Neural progenitor cell (in vitro differentiated cells): ENCODE results near the gene MACROD2. TPM values are rescaled to one million over a fixed set of nuclear protein-coding genes. Genes with fewer than 3 reads are reported as not detected.
A peak's percentile ranks its signal among the peaks of the same experiment; 100 is the strongest.

Experiments used
- DNase-seq: peaks from one replicate; pipeline ENCODE4 v3.0.0-alpha.2; 2016; ENCODE audit warnings: low spot score
- H2AFZ ChIP-seq: fragments of 200-600 bp; sonication (generic); replicated peaks from 2 replicates; pipeline ENCODE4 v1.6.1; 2016; ENCODE audit warnings: antibody characterized with exemption
- H3F3A ChIP-seq: fragments of 200-600 bp; sonication (generic); 2 replicates; pipeline ENCODE4 v1.6.1; 2016; ENCODE audit warnings: antibody characterized with exemption, low read depth
- H3K27ac ChIP-seq: fragments of 200-600 bp; sonication (generic); 2 replicates; pipeline ENCODE4 v1.5.1; 2016; ENCODE audit warnings: mild to moderate bottlenecking
- H3K27me3 ChIP-seq: fragments of 200-600 bp; sonication (generic); 2 replicates; pipeline ENCODE4 v1.6.1; 2016; ENCODE audit warnings: mild to moderate bottlenecking, moderate library complexity
- H3K36me3 ChIP-seq: fragments of 200-600 bp; sonication (generic); 2 replicates; pipeline ENCODE4 v1.5.1; 2016
- H3K4me1 ChIP-seq: fragments of 200-600 bp; sonication (generic); 2 replicates; pipeline ENCODE4 v1.6.1; 2016; ENCODE audit warnings: mixed run types
- H3K4me2 ChIP-seq: fragments of 200-600 bp; sonication (generic); 2 replicates; pipeline ENCODE4 v1.6.1; 2016
- H3K4me3 ChIP-seq: fragments of 200-600 bp; sonication (generic); 2 replicates; pipeline ENCODE4 v1.5.1; 2016
- H3K79me2 ChIP-seq: fragments of 200-600 bp; sonication (generic); 2 replicates; pipeline ENCODE4 v1.6.1; 2016; ENCODE audit warnings: low read depth
- H3K9ac ChIP-seq: fragments of 200-600 bp; sonication (generic); 2 replicates; pipeline ENCODE4 v1.6.1; 2016
- H3K9me3 ChIP-seq: fragments of 200-600 bp; sonication (generic); 2 replicates; pipeline ENCODE4 v1.5.1; 2016; ENCODE audit warnings: low read depth
- H4K20me1 ChIP-seq: fragments of 200-600 bp; sonication (generic); 2 replicates; pipeline ENCODE4 v1.6.1; 2016; ENCODE audit warnings: low read depth
- H3K27ac Mint-ChIP-seq: 3 replicates; pipeline ENCODE4 v1.8.0; 2021; ENCODE audit warnings: mixed read lengths
- H3K27me3 Mint-ChIP-seq: 2 replicates; pipeline ENCODE4 v1.8.0; 2022; ENCODE audit warnings: low read depth, mild to moderate bottlenecking, inconsistent platforms, moderate library complexity, mixed read lengths; ENCODE audit not compliant: insufficient read depth
- H3K36me3 Mint-ChIP-seq: 3 replicates; pipeline ENCODE4 v1.8.0; 2021; ENCODE audit warnings: mixed read lengths
- H3K4me1 Mint-ChIP-seq: 3 replicates; pipeline ENCODE4 v1.8.0; 2021; ENCODE audit warnings: mixed read lengths
- H3K4me3 Mint-ChIP-seq: 3 replicates; pipeline ENCODE4 v1.8.0; 2021; ENCODE audit warnings: mild to moderate bottlenecking, moderate library complexity, mixed read lengths
- H3K9me3 Mint-ChIP-seq: 3 replicates; pipeline ENCODE4 v1.8.0; 2020; ENCODE audit warnings: mixed read lengths
- CTCF ChIP-seq: fragments of 200-600 bp; sonication (generic); IDR thresholded peaks from 2 replicates; pipeline ENCODE4 v1.5.1; 2017; ENCODE audit warnings: antibody characterized with exemption, mild to moderate bottlenecking
- EZH2 ChIP-seq: fragments of 200-600 bp; sonication (generic); IDR thresholded peaks from 2 replicates; pipeline ENCODE4 v1.6.1; 2017; ENCODE audit warnings: antibody characterized with exemption, mild to moderate bottlenecking, moderate library complexity
- EZH2phosphoT487 ChIP-seq: fragments of 200-600 bp; sonication (generic); IDR thresholded peaks from 2 replicates; pipeline ENCODE4 v1.6.1; 2017; ENCODE audit warnings: antibody characterized with exemption
- total RNA-seq: library from RNA; depleted of rRNA; stranded (reverse); fragments of >200 nt; gene quantifications from 2 replicates; pipeline ENCODE4 v1.2.3, GENCODE V29; 2015; ENCODE audit warnings: low replicate concordance

The MACROD2 gene
- total RNA-seq, 1 donor from 2014 or later = 11.9 TPM

- H3K27me3 Mint-ChIP-seq = peaks cover 4% of the 10 kb centered on the region
- H3F3A ChIP-seq = no peaks in the 10 kb centered on the region
Measured at GRCh38 chr20:14937846-14938245, 942.5 kb downstream of the MACROD2 start.

GRCh38 chr20:14947536-14947935 is 952.2 kb downstream of the MACROD2 start:
- no peak overlapping the region for H3K4me3 ChIP-seq
- H2AFZ ChIP-seq = peak overlapping the region; percentile 40
- Mint-ChIP-seq H3K4me1 (peaks cover 21% of the 10 kb centered on the region), H3K9me3 (no peaks in the 10 kb centered on the region), H3K27ac (no peak overlapping the region), H3K36me3 (no peaks in the 10 kb centered on the region), H3K4me3 (no peak overlapping the region), H3K27me3 (no peaks in the 10 kb centered on the region)
- no peaks in the 10 kb centered on the region for H3K36me3 ChIP-seq
- H3K79me2 ChIP-seq = no peaks in the 10 kb centered on the region
- no peaks in the 10 kb centered on the region for H3K27me3 ChIP-seq
- H3F3A ChIP-seq = peaks cover 6% of the 10 kb centered on the region
- DNase-seq = no peak
- no peak overlapping the region for H3K4me2 ChIP-seq
- H3K4me1 ChIP-seq = peaks cover 8% of the 10 kb centered on the region
- TF ChIP-seq EZH2phosphoT487 (no peak), EZH2 (no peak), CTCF (no peak)
- H3K9ac ChIP-seq = no peak overlapping the region
- no peaks in the 10 kb centered on the region for H3K9me3 ChIP-seq
- H4K20me1 ChIP-seq = no peaks in the 10 kb centered on the region
- H3K27ac ChIP-seq = no peak overlapping the region

More at GRCh38 chr20:14937846-14938245, 942.5 kb downstream of the MACROD2 start:
- no peak overlapping the region for H3K4me3 Mint-ChIP-seq
- H3K36me3 Mint-ChIP-seq = peaks cover 4% of the 10 kb centered on the region
- Histone ChIP-seq H3K36me3 (no peaks in the 10 kb centered on the region), H3K9ac (no peak overlapping the region), H3K9me3 (peaks cover 14% of the 10 kb centered on the region), H2AFZ (no peak overlapping the region), H3K4me2 (no peak overlapping the region), H3K27ac (no peak overlapping the region), H4K20me1 (no peaks in the 10 kb centered on the region), H3K4me3 (no peak overlapping the region), H3K27me3 (no peaks in the 10 kb centered on the region), H3K4me1 (no peaks in the 10 kb centered on the region), H3K79me2 (no peaks in the 10 kb centered on the region)
- peaks cover 6% of the 10 kb centered on the region for H3K4me1 Mint-ChIP-seq
- DNase-seq = no peak
- TF ChIP-seq EZH2phosphoT487 (no peak), CTCF (no peak), EZH2 (no peak)
- no peak overlapping the region for H3K27ac Mint-ChIP-seq
- peaks cover 23% of the 10 kb centered on the region for H3K9me3 Mint-ChIP-seq

GRCh38 chr20:14947946-14948345 is 952.6 kb downstream of the MACROD2 start:
- no peak for DNase-seq
- Histone ChIP-seq H3K27ac (no peak overlapping the region), H3K9ac (no peak overlapping the region), H3K27me3 (no peaks in the 10 kb centered on the region), H3K9me3 (no peaks in the 10 kb centered on the region), H3F3A (peaks cover 6% of the 10 kb centered on the region), H3K36me3 (no peaks in the 10 kb centered on the region), H3K4me3 (no peak overlapping the region), H3K79me2 (no peaks in the 10 kb centered on the region), H3K4me2 (no peak overlapping the region), H2AFZ (peak overlapping the region; percentile 40), H4K20me1 (no peaks in the 10 kb centered on the region), H3K4me1 (peaks cover 8% of the 10 kb centered on the region)
- Mint-ChIP-seq H3K27ac (no peak overlapping the region), H3K9me3 (no peaks in the 10 kb centered on the region), H3K4me1 (peaks cover 17% of the 10 kb centered on the region), H3K36me3 (no peaks in the 10 kb centered on the region), H3K27me3 (no peaks in the 10 kb centered on the region), H3K4me3 (no peak overlapping the region)
- no peak for TF ChIP-seq EZH2
- no peak for TF ChIP-seq EZH2phosphoT487
- no peak for TF ChIP-seq CTCF
